ENCODE measurements around the gene ADTRP.

Gene ADTRP
- total RNA-seq, result 1.8 to 6.1 (median 3.7) reads per million in 4 experiments

- no peak for DNase-seq
Observed at GRCh38 chr6:11778648-11779328, at the start of gene ADTRP. TSS of gene ADTRP (minus strand) at chr6:11778803. CDS start at chr6:11778759, 44 bp downstream.

- no peak for DNase-seq
Observed at GRCh38 chr6:11826779-11827178, 48.2 kb upstream of the ADTRP start.

- no peak for DNase-seq
Observed at GRCh38 chr6:11824986-11825385, 46.4 kb upstream of the ADTRP start.

GRCh38 chr6:11822346-11822745 is 43.7 kb upstream of the ADTRP start:
- DNase-seq, result no peak

- no peak for DNase-seq
Observed at GRCh38 chr6:11821781-11822180, 43.2 kb upstream of the ADTRP start.

- no peak for DNase-seq
Observed at GRCh38 chr6:11820821-11821220, 42.2 kb upstream of the ADTRP start.

- no peak for DNase-seq
Observed at GRCh38 chr6:11819486-11819885, 40.9 kb upstream of the ADTRP start.

GRCh38 chr6:11815231-11815630 is 36.6 kb upstream of the ADTRP start:
- no peak for DNase-seq

GRCh38 chr6:11814819-11815218 is 36.2 kb upstream of the ADTRP start:
- DNase-seq, result no peak

GRCh38 chr6:11814106-11814505 is 35.5 kb upstream of the ADTRP start:
- no peak for DNase-seq

GRCh38 chr6:11813606-11814005 is 35.0 kb upstream of the ADTRP start:
- no peak for DNase-seq

GRCh38 chr6:11812951-11813350 is 34.3 kb upstream of the ADTRP start:
- DNase-seq, result no peak

GRCh38 chr6:11812439-11812838 is 33.8 kb upstream of the ADTRP start:
- DNase-seq, result no peak

- no peak for DNase-seq
Observed at GRCh38 chr6:11811644-11812264, 33.2 kb upstream of the ADTRP start.

GRCh38 chr6:11810854-11811643 is 32.4 kb upstream of the ADTRP start:
- no peak for DNase-seq

GRCh38 chr6:11810039-11810541 is 31.5 kb upstream of the ADTRP start:
- DNase-seq, result no peak

- DNase-seq, result no peak
Observed at GRCh38 chr6:11808054-11808453, 29.5 kb upstream of the ADTRP start.

- no peak for DNase-seq
Observed at GRCh38 chr6:11806561-11807317, 28.1 kb upstream of the ADTRP start.

- no peak for DNase-seq
Observed at GRCh38 chr6:11805259-11806053, 26.9 kb upstream of the ADTRP start.

- DNase-seq, result no peak
Observed at GRCh38 chr6:11804701-11805100, 26.1 kb upstream of the ADTRP start.

- DNase-seq, result no peak
Observed at GRCh38 chr6:11804135-11804534, 25.5 kb upstream of the ADTRP start.

- no peak for DNase-seq
Observed at GRCh38 chr6:11803591-11803971, 25.0 kb upstream of the ADTRP start.

All from effector CD8-positive, alpha-beta T cell (primary cell).